Esophagus muscularis mucosa (tissue), 4 donors: ENCODE measurements around the gene SMARCC1.

ENCODE experiments used
- CTCF ChIP-seq, 3 experiments: fragments of 200-600 bp in 2 of 3; fragments of 450-650 bp in 1 of 3; sonication (generic) in 2 of 3; IDR thresholded peaks; one replicate each; pipeline ENCODE4 v1.5.1; 2017 to 2019; ENCODE audit warnings: antibody characterized with exemption in 3 of 3, mild to moderate bottlenecking in 2 of 3, moderate library complexity in 1 of 3
- EP300 ChIP-seq: sonication (generic); formaldehyde crosslinking; IDR thresholded peaks from one replicate; pipeline ENCODE4 v1.6.1; 2017; ENCODE audit warnings: antibody characterized with exemption
- POLR2AphosphoS5 ChIP-seq, 2 donors: sonication (generic); formaldehyde crosslinking; IDR thresholded peaks; one replicate each; pipeline ENCODE4 v1.6.1; 2017; ENCODE audit warnings: antibody characterized with exemption in 2 of 2

- TF ChIP-seq POLR2AphosphoS5 (IDR thresholded peaks at IDR 0.05) = no peak
- TF ChIP-seq EP300 = no peak
- no peak for TF ChIP-seq CTCF (IDR thresholded peaks at IDR 0.05)
Observed at GRCh38 chr3:47704237-47704612, 77.5 kb downstream of the SMARCC1 start.
